PFSK-1 (cell line): ENCODE data around the gene BCL11B.

ENCODE experiments used
- FOXP2 ChIP-seq: optimal IDR thresholded peaks from 2 replicates; pipeline ENCODE3; 2011; ENCODE audit warnings: borderline replicate concordance, control low read depth, inconsistent platforms; ENCODE audit not compliant: insufficient read depth; ENCODE audit errors: extremely low read length, extremely low read depth
- POLR2AphosphoS5 ChIP-seq: IDR thresholded peaks from 2 replicates; pipeline ENCODE4 v1.6.1; 2012; ENCODE audit warnings: low read depth, mild to moderate bottlenecking, control low read depth, low read length, moderate library complexity
- SIN3A ChIP-seq: IDR thresholded peaks from 2 replicates; pipeline ENCODE4 v1.6.1; 2012; ENCODE audit warnings: mild to moderate bottlenecking, low read length, moderate library complexity, borderline replicate concordance; ENCODE audit not compliant: insufficient read depth
- TAF1 ChIP-seq: IDR thresholded peaks from 2 replicates; pipeline ENCODE4 v1.6.1; 2012; ENCODE audit warnings: low read length, control low read depth, borderline replicate concordance; ENCODE audit not compliant: insufficient read depth
- TF ChIP-seq, protein P1 (sequence below), 2 experiments: IDR thresholded peaks; 2 replicates each; pipeline versions ENCODE4 v1.6.1 to v1.8.0; 2011 to 2012; ENCODE audit warnings: low read depth in 2 of 2, low read length in 2 of 2, control low read depth in 1 of 2, inconsistent platforms in 1 of 2, mild to moderate bottlenecking in 1 of 2, moderate library complexity in 1 of 2; ENCODE audit not compliant: insufficient read depth in 1 of 2

DNA sequence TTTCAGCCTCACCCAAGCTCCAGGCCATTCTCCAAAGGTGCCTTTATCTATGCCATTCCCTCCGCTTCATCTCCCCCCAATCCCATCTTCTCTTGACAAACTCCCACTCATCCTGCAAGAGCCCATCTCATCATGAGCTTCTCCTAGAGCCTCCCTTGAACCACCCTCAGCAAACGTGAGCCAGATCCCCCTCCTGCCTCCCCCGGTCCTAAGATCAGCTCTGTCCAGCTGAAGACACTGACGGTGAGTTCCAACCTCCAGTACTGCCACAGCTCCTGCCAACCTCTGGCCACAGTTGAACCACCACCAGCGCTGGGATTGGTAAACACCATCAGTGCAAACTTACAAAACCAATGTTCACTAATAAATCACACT is 124.6 kb downstream of the BCL11B start:
- TF ChIP-seq SIN3A = no peak
- TF ChIP-seq, protein P1, sequence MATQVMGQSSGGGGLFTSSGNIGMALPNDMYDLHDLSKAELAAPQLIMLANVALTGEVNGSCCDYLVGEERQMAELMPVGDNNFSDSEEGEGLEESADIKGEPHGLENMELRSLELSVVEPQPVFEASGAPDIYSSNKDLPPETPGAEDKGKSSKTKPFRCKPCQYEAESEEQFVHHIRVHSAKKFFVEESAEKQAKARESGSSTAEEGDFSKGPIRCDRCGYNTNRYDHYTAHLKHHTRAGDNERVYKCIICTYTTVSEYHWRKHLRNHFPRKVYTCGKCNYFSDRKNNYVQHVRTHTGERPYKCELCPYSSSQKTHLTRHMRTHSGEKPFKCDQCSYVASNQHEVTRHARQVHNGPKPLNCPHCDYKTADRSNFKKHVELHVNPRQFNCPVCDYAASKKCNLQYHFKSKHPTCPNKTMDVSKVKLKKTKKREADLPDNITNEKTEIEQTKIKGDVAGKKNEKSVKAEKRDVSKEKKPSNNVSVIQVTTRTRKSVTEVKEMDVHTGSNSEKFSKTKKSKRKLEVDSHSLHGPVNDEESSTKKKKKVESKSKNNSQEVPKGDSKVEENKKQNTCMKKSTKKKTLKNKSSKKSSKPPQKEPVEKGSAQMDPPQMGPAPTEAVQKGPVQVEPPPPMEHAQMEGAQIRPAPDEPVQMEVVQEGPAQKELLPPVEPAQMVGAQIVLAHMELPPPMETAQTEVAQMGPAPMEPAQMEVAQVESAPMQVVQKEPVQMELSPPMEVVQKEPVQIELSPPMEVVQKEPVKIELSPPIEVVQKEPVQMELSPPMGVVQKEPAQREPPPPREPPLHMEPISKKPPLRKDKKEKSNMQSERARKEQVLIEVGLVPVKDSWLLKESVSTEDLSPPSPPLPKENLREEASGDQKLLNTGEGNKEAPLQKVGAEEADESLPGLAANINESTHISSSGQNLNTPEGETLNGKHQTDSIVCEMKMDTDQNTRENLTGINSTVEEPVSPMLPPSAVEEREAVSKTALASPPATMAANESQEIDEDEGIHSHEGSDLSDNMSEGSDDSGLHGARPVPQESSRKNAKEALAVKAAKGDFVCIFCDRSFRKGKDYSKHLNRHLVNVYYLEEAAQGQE (IDR thresholded peaks at IDR 0.05; ENCODE audit: insufficient read depth in 1 of 2, low read depth in 2 of 2, low read length in 2 of 2) = no peak
- no peak for TF ChIP-seq POLR2AphosphoS5
- no peak for TF ChIP-seq TAF1
- no peak for TF ChIP-seq FOXP2
